Measurements from ENCODE around the gene MEF2D. TPM values are rescaled to one million over a fixed set of nuclear protein-coding genes. Genes with fewer than 3 reads are reported as not detected.

The MEF2D gene
- total RNA-seq, 6 donors from 2014 or later: 42.7 to 146 (median 58.7) TPM

DNA sequence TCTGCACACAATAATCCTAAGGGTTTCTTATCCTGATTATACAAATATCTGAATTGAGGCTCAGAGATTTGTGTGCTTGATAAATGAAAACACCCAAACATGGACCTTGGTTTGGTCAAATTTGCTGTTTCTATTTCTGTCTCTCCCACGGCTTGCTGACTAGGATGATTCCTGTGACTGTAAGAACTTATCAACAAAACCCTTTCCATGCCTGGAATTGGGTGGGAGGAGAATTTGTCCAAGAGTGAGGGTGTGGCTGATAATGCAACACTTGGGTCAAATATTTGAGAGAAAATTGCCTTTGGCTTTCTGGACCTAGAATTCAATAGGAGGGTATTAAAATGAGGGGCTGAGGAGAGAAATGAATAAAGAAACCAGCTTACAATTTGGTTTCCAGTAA, 83.6 kb downstream of the MEF2D start:
- 19 to 50% methylated on average over 1 of the region's 1 CpG for WGBS, 2 donors
- TF ChIP-seq POLR2A (IDR thresholded peaks at IDR 0.05) (no peak), EP300 (IDR thresholded peaks at IDR 0.05) (no peak)
- TF ChIP-seq, protein P1, sequence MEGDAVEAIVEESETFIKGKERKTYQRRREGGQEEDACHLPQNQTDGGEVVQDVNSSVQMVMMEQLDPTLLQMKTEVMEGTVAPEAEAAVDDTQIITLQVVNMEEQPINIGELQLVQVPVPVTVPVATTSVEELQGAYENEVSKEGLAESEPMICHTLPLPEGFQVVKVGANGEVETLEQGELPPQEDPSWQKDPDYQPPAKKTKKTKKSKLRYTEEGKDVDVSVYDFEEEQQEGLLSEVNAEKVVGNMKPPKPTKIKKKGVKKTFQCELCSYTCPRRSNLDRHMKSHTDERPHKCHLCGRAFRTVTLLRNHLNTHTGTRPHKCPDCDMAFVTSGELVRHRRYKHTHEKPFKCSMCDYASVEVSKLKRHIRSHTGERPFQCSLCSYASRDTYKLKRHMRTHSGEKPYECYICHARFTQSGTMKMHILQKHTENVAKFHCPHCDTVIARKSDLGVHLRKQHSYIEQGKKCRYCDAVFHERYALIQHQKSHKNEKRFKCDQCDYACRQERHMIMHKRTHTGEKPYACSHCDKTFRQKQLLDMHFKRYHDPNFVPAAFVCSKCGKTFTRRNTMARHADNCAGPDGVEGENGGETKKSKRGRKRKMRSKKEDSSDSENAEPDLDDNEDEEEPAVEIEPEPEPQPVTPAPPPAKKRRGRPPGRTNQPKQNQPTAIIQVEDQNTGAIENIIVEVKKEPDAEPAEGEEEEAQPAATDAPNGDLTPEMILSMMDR (IDR thresholded peaks at IDR 0.05): no peak
- Histone ChIP-seq H3K9me3 (no peaks in the 10 kb centered on the region), H3K4me1 (peaks cover 20 to 27% (median 24%) of the 10 kb centered on the region in 4 donors), H3K27me3 (peaks cover 1 to 54% (median 30%) of the 10 kb centered on the region in 4 donors), H3K36me3 (no peaks in the 10 kb centered on the region), H3K4me3 (no peak overlapping the region), H3K27ac (no peak overlapping the region)
- ATAC-seq (ENCODE audit: low FRiP score in 2 of 2) (no peak), DNase-seq (no peak)

DNA sequence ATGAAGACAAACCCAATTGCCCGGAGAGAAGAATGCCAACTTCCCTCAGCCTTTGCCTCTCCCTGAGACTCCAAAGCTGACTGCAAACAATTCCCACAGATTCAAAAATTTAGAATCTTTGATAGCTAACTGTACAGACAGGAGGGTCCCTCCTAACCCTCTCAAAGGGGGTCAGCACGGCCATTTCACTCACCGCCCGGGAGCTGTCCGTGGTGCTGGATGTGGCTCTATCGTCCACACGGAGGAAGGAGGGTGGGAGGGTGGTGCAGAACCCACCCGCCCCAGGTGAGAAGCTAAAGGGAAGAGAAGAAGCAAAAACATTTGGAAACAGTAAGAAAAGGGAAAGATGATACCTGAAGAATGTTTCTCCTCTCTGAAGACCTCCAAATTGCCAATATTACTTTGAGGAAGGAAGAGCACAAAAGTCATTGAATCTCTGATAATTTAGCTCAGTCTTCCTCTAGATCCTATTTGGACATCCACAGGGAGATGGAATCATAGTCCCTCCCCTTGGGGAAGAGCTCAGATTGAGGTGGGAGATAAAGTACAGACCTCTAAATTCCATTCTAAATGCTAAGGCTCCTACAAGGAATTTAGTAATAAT, 86.0 kb downstream of the MEF2D start:
- DNase-seq: no peak
- Histone ChIP-seq H3K27ac (no peak overlapping the region), H3K9me3 (no peaks in the 10 kb centered on the region), H3K4me3 (no peak overlapping the region), H3K27me3 (peaks cover 0 to 30% (median 14%) of the 10 kb centered on the region in 4 donors), H3K36me3 (no peaks in the 10 kb centered on the region), H3K4me1 (peaks cover 0 to 2% (median under 1%) of the 10 kb centered on the region in 4 donors)
- 18 to 20% methylated on average over 8 of the region's 8 CpGs for WGBS, 2 donors
- ATAC-seq (ENCODE audit: low FRiP score in 2 of 2): no peak
- TF ChIP-seq POLR2A (IDR thresholded peaks at IDR 0.05) (no peak), EP300 (IDR thresholded peaks at IDR 0.05) (no peak), POLR2AphosphoS5 (IDR thresholded peaks at IDR 0.05) (no peak)
- TF ChIP-seq, protein P1 (IDR thresholded peaks at IDR 0.05): no peak

Small RNAs within 50 kb of the gene (small RNA-seq; reads per million reads assigned to genes)
- gene MIR9-1 (0 reads per million in 4 donors), gene RF00019 (0 reads per million in 4 donors)

Other genes starting within 250 kb of the MEF2D start
- 100 to 1,000 TPM in 1 of 6 donors, 10 to 100 TPM in 5; 52.3 to 136 (median 69.1) TPM for gene SMG5, start 217.9 kb downstream of the MEF2D start, total RNA-seq
- gene TMEM79, start 216.4 kb downstream of the MEF2D start, total RNA-seq: 10 to 100 TPM in 1 of 6 donors, 1 to 10 TPM in 5; 1.3 to 10.5 (median 3.1) TPM
- 10 to 100 TPM; 22.1 to 80.4 (median 50.9) TPM for gene GLMP, start 205.1 kb downstream of the MEF2D start, total RNA-seq
- 1 to 10 TPM in 1 of 6 donors, not detected in 5; 7.3 TPM for gene VHLL, start 201.5 kb downstream of the MEF2D start, total RNA-seq
- gene CCT3, start 162.5 kb downstream of the MEF2D start, total RNA-seq: 100 to 1,000 TPM in 4 of 6 donors, 10 to 100 TPM in 2; 53.5 to 171 (median 112) TPM
- 1 to 10 TPM in 2 of 6 donors, not detected in 4; 1.1 to 4.2 TPM for gene TSACC, start 162.2 kb downstream of the MEF2D start, total RNA-seq
- gene RHBG, start 131.6 kb downstream of the MEF2D start, total RNA-seq: under 1 TPM in 1 of 6 donors, not detected in 5; 0.24 TPM
- 10 to 100 TPM in 1 of 6 donors, 1 to 10 TPM in 4, under 1 TPM in 1; under 0.01 to 16.0 (median 2.2) TPM for gene IQGAP3, start 71.8 kb upstream of the MEF2D start, total RNA-seq
- gene TTC24, start 78.9 kb upstream of the MEF2D start, total RNA-seq: under 1 TPM in 1 of 6 donors, not detected in 5; 0.20 TPM
- gene NAXE, start 91.0 kb upstream of the MEF2D start, total RNA-seq: 10 to 100 TPM; 46.1 to 81.1 (median 60.0) TPM
- gene GPATCH4, start 100.7 kb upstream of the MEF2D start, total RNA-seq: 10 to 100 TPM in 5 of 6 donors, 1 to 10 TPM in 1; 5.7 to 26.2 (median 19.4) TPM
- gene HAPLN2, start 118.6 kb upstream of the MEF2D start, total RNA-seq: 1 to 10 TPM in 1 of 6 donors, under 1 TPM in 2, not detected in 3; 0.14 to 5.0 (median 0.37) TPM
- under 1 TPM in 2 of 6 donors, not detected in 4; 0.11 to 0.13 TPM for gene BCAN, start 141.3 kb upstream of the MEF2D start, total RNA-seq
- 10 to 100 TPM; 25.9 to 93.5 (median 34.3) TPM for gene NES, start 176.6 kb upstream of the MEF2D start, total RNA-seq
- gene CRABP2, start 204.8 kb upstream of the MEF2D start, total RNA-seq: 1 to 10 TPM in 4 of 6 donors, under 1 TPM in 1, not detected in 1; 0.76 to 8.1 (median 3.9) TPM
- gene METTL25B, start 227.7 kb upstream of the MEF2D start, total RNA-seq: 100 to 1,000 TPM in 1 of 6 donors, 10 to 100 TPM in 5; 23.4 to 131 (median 39.9) TPM
- gene ISG20L2, start 228.0 kb upstream of the MEF2D start, total RNA-seq: 10 to 100 TPM; 10.8 to 38.8 (median 22.9) TPM
- 10 to 100 TPM; 19.6 to 52.5 (median 40.8) TPM for gene MRPL24, start 240.3 kb upstream of the MEF2D start, total RNA-seq